Measurements from ENCODE around the gene THAP4. TPM values are rescaled to one million over a fixed set of nuclear protein-coding genes. Genes with fewer than 3 reads are reported as not detected.

Gene THAP4, protein sequence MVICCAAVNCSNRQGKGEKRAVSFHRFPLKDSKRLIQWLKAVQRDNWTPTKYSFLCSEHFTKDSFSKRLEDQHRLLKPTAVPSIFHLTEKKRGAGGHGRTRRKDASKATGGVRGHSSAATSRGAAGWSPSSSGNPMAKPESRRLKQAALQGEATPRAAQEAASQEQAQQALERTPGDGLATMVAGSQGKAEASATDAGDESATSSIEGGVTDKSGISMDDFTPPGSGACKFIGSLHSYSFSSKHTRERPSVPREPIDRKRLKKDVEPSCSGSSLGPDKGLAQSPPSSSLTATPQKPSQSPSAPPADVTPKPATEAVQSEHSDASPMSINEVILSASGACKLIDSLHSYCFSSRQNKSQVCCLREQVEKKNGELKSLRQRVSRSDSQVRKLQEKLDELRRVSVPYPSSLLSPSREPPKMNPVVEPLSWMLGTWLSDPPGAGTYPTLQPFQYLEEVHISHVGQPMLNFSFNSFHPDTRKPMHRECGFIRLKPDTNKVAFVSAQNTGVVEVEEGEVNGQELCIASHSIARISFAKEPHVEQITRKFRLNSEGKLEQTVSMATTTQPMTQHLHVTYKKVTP
- 10 to 100 TPM; 19.8 to 29.2 (median 27.8) TPM for total RNA-seq
- total RNA-seq (2013) = 25.0 TPM

DNA sequence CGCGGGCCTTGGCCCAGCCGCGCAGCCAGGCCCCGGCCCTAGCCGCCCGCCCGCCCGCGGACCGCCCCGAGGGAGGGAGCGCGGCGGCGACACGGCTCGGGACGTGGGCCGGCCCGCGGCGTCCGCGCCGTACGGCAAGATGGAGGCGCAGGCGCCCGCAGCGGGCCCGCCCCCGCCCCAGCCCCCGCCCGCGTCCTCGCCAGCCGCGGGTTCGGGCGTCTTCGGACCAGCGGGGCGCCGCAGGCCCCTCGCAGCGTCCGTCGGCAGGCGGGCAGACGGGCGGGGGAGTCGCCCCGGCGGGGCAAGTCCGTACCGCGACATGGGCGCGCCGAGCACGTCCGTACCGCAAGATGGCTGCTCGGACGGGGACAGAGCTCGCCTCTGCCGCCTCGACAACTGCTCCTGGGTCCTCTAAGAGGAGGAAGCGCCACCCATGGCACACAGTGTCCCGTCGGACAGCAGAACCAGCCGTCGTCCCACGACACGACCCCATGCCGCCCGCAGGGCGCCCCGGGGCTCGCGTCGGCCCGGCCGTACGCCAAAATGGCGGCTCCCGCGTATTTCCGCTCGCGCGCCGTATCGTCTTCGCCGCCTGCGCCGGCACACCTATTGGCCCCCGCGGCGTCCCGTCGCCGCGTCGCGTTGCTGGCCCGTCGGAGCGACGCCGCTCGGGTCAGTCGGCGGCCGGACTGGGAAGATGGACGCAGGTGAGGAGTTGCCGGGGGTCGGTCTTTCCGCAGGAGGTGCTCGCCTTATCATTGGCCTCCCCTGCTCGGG lies at the start of gene THAP4, which contains the start of gene ATG4B:
THAP4 (minus strand) TSS at position 141 of the 777 bp plus-strand sequence. CDS start 141 bp downstream, outside the sequence.
ATG4B (plus strand) TSS at position 676 of the 777 bp plus-strand sequence; CDS start at position 698, 22 bp downstream.
- Histone ChIP-seq H3K27me3 (ENCODE audit: control insufficient read depth, insufficient read depth, low read length) (no peaks in the 10 kb centered on the region), H3K4me1 (ENCODE audit: control insufficient read depth, insufficient read depth, low read length) (peaks cover 35% of the 10 kb centered on the region), H3K27ac (ENCODE audit: low read length) (peak within 1 kb of the TSS; percentile 97), H3K36me3 (ENCODE audit: control insufficient read depth, insufficient read depth, low read length) (peaks cover 15% of the 10 kb centered on the region), H3K9me3 (ENCODE audit: control insufficient read depth, insufficient read depth, low read length) (no peaks in the 10 kb centered on the region), H3K4me3 (ENCODE audit: low read length) (peak within 1 kb of the TSS; percentile 97)
- Mint-ChIP-seq H3K27me3 (ENCODE audit: low read depth in 2 of 2) (no peaks in the 10 kb centered on the region), H3K36me3 (no peaks in the 10 kb centered on the region), H3K4me3 (peak within 1 kb of the TSS; percentile 93), H3K27ac (peak within 1 kb of the TSS; percentile 81 to 91), H3K4me1 (peaks cover 48 to 51% of the 10 kb centered on the region in 2 donors), H3K9me3 (no peaks in the 10 kb centered on the region)
- under 1% methylated on average over 123 of the region's 123 CpGs for WGBS (ENCODE audit: insufficient coverage)
- intact Hi-C loops (cut with micrococcal nuclease) = loop anchor here (2.0 to 5.0 kb wide), 3 partner anchors 20 to 320 kb away; partner anchors contain the start of genes HDLBP, SEPTIN2 and STK25
- peak; percentile 79 to 88 for DNase-seq
- TF ChIP-seq, protein P1, sequence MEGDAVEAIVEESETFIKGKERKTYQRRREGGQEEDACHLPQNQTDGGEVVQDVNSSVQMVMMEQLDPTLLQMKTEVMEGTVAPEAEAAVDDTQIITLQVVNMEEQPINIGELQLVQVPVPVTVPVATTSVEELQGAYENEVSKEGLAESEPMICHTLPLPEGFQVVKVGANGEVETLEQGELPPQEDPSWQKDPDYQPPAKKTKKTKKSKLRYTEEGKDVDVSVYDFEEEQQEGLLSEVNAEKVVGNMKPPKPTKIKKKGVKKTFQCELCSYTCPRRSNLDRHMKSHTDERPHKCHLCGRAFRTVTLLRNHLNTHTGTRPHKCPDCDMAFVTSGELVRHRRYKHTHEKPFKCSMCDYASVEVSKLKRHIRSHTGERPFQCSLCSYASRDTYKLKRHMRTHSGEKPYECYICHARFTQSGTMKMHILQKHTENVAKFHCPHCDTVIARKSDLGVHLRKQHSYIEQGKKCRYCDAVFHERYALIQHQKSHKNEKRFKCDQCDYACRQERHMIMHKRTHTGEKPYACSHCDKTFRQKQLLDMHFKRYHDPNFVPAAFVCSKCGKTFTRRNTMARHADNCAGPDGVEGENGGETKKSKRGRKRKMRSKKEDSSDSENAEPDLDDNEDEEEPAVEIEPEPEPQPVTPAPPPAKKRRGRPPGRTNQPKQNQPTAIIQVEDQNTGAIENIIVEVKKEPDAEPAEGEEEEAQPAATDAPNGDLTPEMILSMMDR (IDR thresholded peaks at IDR 0.05) = no peak
- peak; percentile 73 to 86 (median 80) for ATAC-seq

DNA sequence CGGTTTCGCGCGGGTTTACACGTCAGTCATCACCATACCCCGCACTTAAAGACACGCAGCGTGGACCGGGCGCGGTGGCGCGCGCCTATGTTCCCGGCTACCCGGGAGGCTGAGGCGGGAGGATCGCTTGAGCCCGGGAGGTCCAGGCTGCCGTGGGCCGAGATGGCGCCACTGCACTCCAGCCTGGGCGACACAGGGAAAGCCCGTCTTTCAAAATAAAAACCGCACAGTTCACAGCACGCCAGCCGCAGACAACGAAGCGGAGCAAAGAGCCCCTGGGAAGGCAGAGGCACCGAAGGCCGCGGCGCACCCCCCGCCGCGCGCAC lies 49.3 kb upstream of the THAP4 start:
- no peaks in the 10 kb centered on the region for H3K9me3 Mint-ChIP-seq
- intact Hi-C loops (cut with micrococcal nuclease) = loop anchor here (1.0 to 10.0 kb wide), 4 partner anchors 16 to 371 kb away; partner anchors contain the start of genes HDLBP, ING5 and SEPTIN2
- peak in 1 of 3 donors; percentile 1 for ATAC-seq
- TF ChIP-seq, protein P1 (IDR thresholded peaks at IDR 0.05) = no peak
- H3K27me3 ChIP-seq (ENCODE audit: control insufficient read depth, insufficient read depth, low read length) = no peaks in the 10 kb centered on the region
- H3K27me3 Mint-ChIP-seq (ENCODE audit: low read depth in 2 of 2) = no peaks in the 10 kb centered on the region
- no peaks in the 10 kb centered on the region for H3K9me3 ChIP-seq (ENCODE audit: control insufficient read depth, insufficient read depth, low read length)
- no peak for DNase-seq
- H3K4me3 Mint-ChIP-seq = peak overlapping the region; percentile 94
- no peaks in the 10 kb centered on the region for H3K36me3 Mint-ChIP-seq
- H3K27ac ChIP-seq (ENCODE audit: low read length) = peak overlapping the region; percentile 28
- peaks cover 26 to 28% of the 10 kb centered on the region in 2 donors for H3K4me1 Mint-ChIP-seq
- peaks cover 8% of the 10 kb centered on the region for H3K36me3 ChIP-seq (ENCODE audit: control insufficient read depth, insufficient read depth, low read length)
- H3K4me3 ChIP-seq (ENCODE audit: low read length) = peak overlapping the region; percentile 67
- H3K4me1 ChIP-seq (ENCODE audit: control insufficient read depth, insufficient read depth, low read length) = peaks cover 18% of the 10 kb centered on the region
- WGBS (ENCODE audit: insufficient coverage) = 0% methylated on average over 37 of the region's 37 CpGs
- H3K27ac Mint-ChIP-seq = peak overlapping the region; percentile 87 to 88

DNA sequence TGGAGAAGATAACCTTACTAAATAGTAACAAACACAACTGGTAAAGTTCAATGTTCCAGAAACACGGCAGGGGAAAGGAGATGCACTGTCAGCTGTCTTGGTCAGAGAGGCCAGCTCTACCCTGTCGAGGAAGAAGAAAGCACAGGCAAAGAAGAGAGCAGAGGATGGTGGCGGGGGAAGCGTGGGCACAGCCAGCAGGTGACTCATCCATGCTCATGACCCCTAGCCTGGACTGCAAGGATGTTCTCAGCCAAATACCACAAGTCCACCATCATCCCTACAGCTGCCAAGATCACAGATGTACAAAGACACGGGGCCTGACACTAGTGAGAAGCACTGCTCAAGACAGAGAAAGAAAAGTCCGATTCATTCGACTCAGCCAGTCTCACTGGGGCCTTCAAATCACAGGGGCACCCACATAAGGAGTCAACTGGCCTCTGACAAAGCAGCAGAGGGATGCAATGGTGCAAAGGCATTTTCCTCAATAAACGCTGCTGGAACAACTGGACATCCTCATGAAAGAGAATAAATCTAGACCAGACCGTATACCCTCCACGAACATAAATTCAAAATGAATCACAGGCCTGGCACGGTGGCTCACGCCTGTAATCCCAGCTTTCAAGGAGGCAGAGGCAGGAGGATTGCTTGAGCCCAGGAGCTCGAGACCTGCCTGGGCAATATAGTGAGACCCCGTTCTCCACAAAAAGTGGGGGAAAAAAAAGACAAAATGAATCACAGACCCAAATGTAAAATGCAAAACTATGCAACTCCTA lies 44.1 kb upstream of the THAP4 start:
- H3K4me1 Mint-ChIP-seq = peaks cover 6 to 13% of the 10 kb centered on the region in 2 donors
- H3K9me3 Mint-ChIP-seq = no peaks in the 10 kb centered on the region
- Histone ChIP-seq H3K27me3 (ENCODE audit: control insufficient read depth, insufficient read depth, low read length) (no peaks in the 10 kb centered on the region), H3K27ac (ENCODE audit: low read length) (no peak overlapping the region), H3K4me1 (ENCODE audit: control insufficient read depth, insufficient read depth, low read length) (peaks cover under 1% of the 10 kb centered on the region), H3K36me3 (ENCODE audit: control insufficient read depth, insufficient read depth, low read length) (peaks cover 16% of the 10 kb centered on the region), H3K9me3 (ENCODE audit: control insufficient read depth, insufficient read depth, low read length) (no peaks in the 10 kb centered on the region), H3K4me3 (ENCODE audit: low read length) (no peak overlapping the region)
- H3K36me3 Mint-ChIP-seq = no peaks in the 10 kb centered on the region
- TF ChIP-seq, protein P1 (IDR thresholded peaks at IDR 0.05) = no peak
- intact Hi-C loops (cut with micrococcal nuclease) = loop anchor here (10.0 kb wide), 1 partner anchor 194 kb away; no protein-coding TSS in a partner anchor
- 96% methylated on average over 13 of the region's 14 CpGs for WGBS (ENCODE audit: insufficient coverage)
- no peaks in the 10 kb centered on the region for H3K27me3 Mint-ChIP-seq (ENCODE audit: low read depth in 2 of 2)
- H3K4me3 Mint-ChIP-seq = no peak overlapping the region
- ATAC-seq = no peak
- no peak for DNase-seq
- no peak overlapping the region for H3K27ac Mint-ChIP-seq
